HepG2 (cell line): ENCODE data around the gene TCN2. TPM values are rescaled to one million over a fixed set of nuclear protein-coding genes. Genes with fewer than 3 reads are reported as not detected.

Source experiments
- DPF2 ChIP-seq: sonication (generic); formaldehyde crosslinking; IDR thresholded peaks from 2 replicates; pipeline ENCODE4 v1.4.0; 2020; ENCODE audit warnings: mild to moderate bottlenecking, low read depth, missing genetic modification reagents, borderline replicate concordance
- EEA1 ChIP-seq: sonication (generic); formaldehyde crosslinking; IDR thresholded peaks from 2 replicates; pipeline ENCODE4 v1.5.1; 2020; ENCODE audit warnings: mild to moderate bottlenecking, missing genetic modification reagents, borderline replicate concordance
- ELF3 ChIP-seq: IDR thresholded peaks from 2 replicates; pipeline ENCODE4 v1.6.1; 2016; ENCODE audit warnings: missing genetic modification reagents, missing compliant biosample characterization
- FUBP1 ChIP-seq: sonication (generic); formaldehyde crosslinking; IDR thresholded peaks from 2 replicates; pipeline ENCODE4 v1.5.1; 2020; ENCODE audit warnings: missing genetic modification reagents, mild to moderate bottlenecking, borderline replicate concordance
- GTF3A ChIP-seq: sonication (generic); formaldehyde crosslinking; conservative IDR thresholded peaks from 2 replicates; pipeline ENCODE4 v1.4.0; 2020; ENCODE audit warnings: mild to moderate bottlenecking, missing genetic modification reagents
- MAFK ChIP-seq, 2 experiments: IDR thresholded peaks in 1 of 2; conservative IDR thresholded peaks in 1 of 2; 2 replicates each; pipeline ENCODE4 v1.6.1; 2011; ENCODE audit warnings: improper control_type of control experiment in 2 of 2, low read length in 2 of 2
- RAD51 ChIP-seq: fragments of 450-650 bp; IDR thresholded peaks from 2 replicates; pipeline ENCODE4 v1.6.1; 2016; ENCODE audit warnings: borderline replicate concordance
- REPIN1 ChIP-seq: sonication (generic); formaldehyde crosslinking; IDR thresholded peaks from 2 replicates; pipeline ENCODE4 v1.8.0; 2022; ENCODE audit warnings: missing genetic modification reagents, low read depth, mild to moderate bottlenecking, borderline replicate concordance
- ZFP91 ChIP-seq: sonication (generic); formaldehyde crosslinking; IDR thresholded peaks from 2 replicates; pipeline ENCODE4 v1.9.0; 2022; ENCODE audit warnings: missing genetic modification reagents, mild to moderate bottlenecking, borderline replicate concordance
- ZNF34 ChIP-seq: sonication (generic); formaldehyde crosslinking; IDR thresholded peaks from 2 replicates; pipeline ENCODE4 v1.4.0; 2020; ENCODE audit warnings: mild to moderate bottlenecking, missing genetic modification reagents, borderline replicate concordance
- ZNF672 ChIP-seq: sonication (generic); formaldehyde crosslinking; IDR thresholded peaks from 2 replicates; pipeline ENCODE4 v1.8.1; 2022; ENCODE audit warnings: missing genetic modification reagents
- ZNF761 ChIP-seq: sonication (generic); formaldehyde crosslinking; conservative IDR thresholded peaks from 2 replicates; pipeline ENCODE4 v1.4.0; 2020; ENCODE audit warnings: mild to moderate bottlenecking, missing genetic modification reagents
- polyA plus RNA-seq, 8 experiments: library from polyadenylated mRNA; depleted of rRNA in 3 of 8; stranded (reverse) in 7 of 8; unstranded in 1 of 8; fragments of >200 nt; fragmentation: Illumina TruSeq in 4 of 8; extraction: Trizol in 4 of 8; gene quantifications; 2 replicates each; pipeline versions ENCODE4 v1.2.1 to v1.2.3, GENCODE V29; 2011 to 2016; ENCODE audit warnings: low read depth in 4 of 8, missing spikeins in 1 of 8, mixed read lengths in 1 of 8; ENCODE audit not compliant: insufficient read depth in 1 of 8
- total RNA-seq, 5 experiments: library from RNA; depleted of rRNA; stranded (reverse); fragments of >200 nt; fragmentation: Illumina TruSeq; extraction: Trizol; gene quantifications; 2 replicates each; pipeline ENCODE4 v1.2.3, GENCODE V29; 2016; ENCODE audit warnings: low read depth in 1 of 5
- TF ChIP-seq, protein P1 (sequence below): sonication (generic); formaldehyde crosslinking; IDR thresholded peaks from 2 replicates; pipeline ENCODE4 v1.5.1; 2020; ENCODE audit warnings: mild to moderate bottlenecking, missing genetic modification reagents, moderate library complexity
- TF ChIP-seq, protein P2 (sequence below): IDR thresholded peaks from 2 replicates; pipeline ENCODE4 v1.6.1; 2016; ENCODE audit warnings: low read depth, control low read depth

Gene TCN2
- total and polyA plus RNA-seq, 2 of the 13 experiments (the other 11 are each of a cell fraction or from before 2014, with no cell fraction given), result 0.29 to 0.31 TPM

DNA sequence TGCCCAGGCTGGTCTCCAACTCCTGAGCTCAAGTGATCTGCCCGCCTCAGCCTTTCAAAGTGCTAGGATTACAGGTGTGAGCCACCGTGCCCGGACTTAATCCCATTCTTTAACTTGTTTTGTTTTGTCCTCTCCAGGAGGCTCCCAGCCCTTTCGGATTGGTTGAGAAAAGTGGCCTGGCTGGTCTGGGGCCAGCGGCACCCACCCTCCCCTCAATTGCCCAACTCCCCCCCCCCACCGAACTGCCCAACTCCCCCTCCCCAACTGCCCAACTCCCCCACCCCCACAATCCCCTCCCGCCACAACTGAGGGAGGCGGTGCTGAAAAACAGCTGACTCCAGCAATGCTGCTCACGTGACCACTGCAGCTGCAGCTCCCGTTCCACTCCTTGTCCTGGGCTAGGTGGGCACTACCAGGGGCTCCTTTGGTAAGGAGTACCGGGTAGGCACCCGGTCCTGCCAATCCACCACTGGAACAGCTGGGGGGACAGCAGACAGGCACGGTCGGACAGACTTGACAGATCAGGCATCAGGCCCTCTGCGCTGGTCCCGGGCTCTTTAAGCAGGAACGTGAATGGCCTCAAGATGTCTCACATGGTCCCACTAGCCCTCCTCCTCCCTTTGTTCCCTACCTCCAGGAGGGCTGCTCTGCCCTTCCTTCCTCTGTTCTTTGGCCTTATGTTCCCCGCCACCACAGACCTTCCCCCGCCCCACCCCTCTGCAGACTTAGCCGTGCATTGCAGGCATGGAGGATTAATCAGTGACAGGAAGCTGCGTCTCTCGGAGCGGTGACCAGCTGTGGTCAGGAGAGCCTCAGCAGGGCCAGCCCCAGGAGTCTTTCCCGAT lies at the start of gene TCN2 (continued):
- TF ChIP-seq ZFP91 (CRISPR knock-in tag) (peak; percentile 75; the same call in 1 of the 2 replicates), ELF3 (0 out of 2 replicates have a peak, but pooled peaks have one; percentile 40), ZNF34 (no peak), ZNF672 (no peak), RAD51 (peak; percentile 51; the same call in 1 of the 2 replicates), FUBP1 (CRISPR knock-in tag) (no peak), EEA1 (no peak), ZNF761 (CRISPR knock-in tag) (no peak), MAFK (conservative IDR thresholded peaks at IDR 0.05 in 1 of 2, IDR thresholded peaks at IDR 0.05 in 1 of 2; ENCODE audit: low read length in 2 of 2) (peak; percentile 32 to 47; a peak in 2 of 4 replicates), REPIN1 (CRISPR knock-in tag) (no peak), DPF2 (no peak), GTF3A (CRISPR knock-in tag) (no peak)
- TF ChIP-seq, protein P1, sequence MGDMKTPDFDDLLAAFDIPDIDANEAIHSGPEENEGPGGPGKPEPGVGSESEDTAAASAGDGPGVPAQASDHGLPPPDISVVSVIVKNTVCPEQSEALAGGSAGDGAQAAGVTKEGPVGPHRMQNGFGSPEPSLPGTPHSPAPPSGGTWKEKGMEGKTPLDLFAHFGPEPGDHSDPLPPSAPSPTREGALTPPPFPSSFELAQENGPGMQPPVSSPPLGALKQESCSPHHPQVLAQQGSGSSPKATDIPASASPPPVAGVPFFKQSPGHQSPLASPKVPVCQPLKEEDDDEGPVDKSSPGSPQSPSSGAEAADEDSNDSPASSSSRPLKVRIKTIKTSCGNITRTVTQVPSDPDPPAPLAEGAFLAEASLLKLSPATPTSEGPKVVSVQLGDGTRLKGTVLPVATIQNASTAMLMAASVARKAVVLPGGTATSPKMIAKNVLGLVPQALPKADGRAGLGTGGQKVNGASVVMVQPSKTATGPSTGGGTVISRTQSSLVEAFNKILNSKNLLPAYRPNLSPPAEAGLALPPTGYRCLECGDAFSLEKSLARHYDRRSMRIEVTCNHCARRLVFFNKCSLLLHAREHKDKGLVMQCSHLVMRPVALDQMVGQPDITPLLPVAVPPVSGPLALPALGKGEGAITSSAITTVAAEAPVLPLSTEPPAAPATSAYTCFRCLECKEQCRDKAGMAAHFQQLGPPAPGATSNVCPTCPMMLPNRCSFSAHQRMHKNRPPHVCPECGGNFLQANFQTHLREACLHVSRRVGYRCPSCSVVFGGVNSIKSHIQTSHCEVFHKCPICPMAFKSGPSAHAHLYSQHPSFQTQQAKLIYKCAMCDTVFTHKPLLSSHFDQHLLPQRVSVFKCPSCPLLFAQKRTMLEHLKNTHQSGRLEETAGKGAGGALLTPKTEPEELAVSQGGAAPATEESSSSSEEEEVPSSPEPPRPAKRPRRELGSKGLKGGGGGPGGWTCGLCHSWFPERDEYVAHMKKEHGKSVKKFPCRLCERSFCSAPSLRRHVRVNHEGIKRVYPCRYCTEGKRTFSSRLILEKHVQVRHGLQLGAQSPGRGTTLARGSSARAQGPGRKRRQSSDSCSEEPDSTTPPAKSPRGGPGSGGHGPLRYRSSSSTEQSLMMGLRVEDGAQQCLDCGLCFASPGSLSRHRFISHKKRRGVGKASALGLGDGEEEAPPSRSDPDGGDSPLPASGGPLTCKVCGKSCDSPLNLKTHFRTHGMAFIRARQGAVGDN (CRISPR knock-in tag), result peak; percentile 59
- TF ChIP-seq, protein P2, sequence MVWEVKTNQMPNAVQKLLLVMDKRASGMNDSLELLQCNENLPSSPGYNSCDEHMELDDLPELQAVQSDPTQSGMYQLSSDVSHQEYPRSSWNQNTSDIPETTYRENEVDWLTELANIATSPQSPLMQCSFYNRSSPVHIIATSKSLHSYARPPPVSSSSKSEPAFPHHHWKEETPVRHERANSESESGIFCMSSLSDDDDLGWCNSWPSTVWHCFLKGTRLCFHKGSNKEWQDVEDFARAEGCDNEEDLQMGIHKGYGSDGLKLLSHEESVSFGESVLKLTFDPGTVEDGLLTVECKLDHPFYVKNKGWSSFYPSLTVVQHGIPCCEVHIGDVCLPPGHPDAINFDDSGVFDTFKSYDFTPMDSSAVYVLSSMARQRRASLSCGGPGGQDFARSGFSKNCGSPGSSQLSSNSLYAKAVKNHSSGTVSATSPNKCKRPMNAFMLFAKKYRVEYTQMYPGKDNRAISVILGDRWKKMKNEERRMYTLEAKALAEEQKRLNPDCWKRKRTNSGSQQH (CRISPR knock-in tag), result peak; percentile 57; the same call in 1 of the 2 replicates
